ENCODE measurements around the gene GTF2A2.

GRCh38 chr15:59646277-59646676 lies 11.0 kb downstream of the GTF2A2 start:
- TF ChIP-seq CTCF (IDR thresholded peaks at IDR 0.05; ENCODE audit: insufficient read depth, low read length) (no peak), REST (IDR thresholded peaks at IDR 0.05; ENCODE audit: insufficient replicate concordance, low read depth) (no peak), POLR2AphosphoS5 (IDR thresholded peaks at IDR 0.05; ENCODE audit: low read depth) (no peak), GABPA (IDR thresholded peaks at IDR 0.05; ENCODE audit: low read depth) (no peak)
